ENCODE data around the gene B4GALNT2. TPM values are rescaled to one million over a fixed set of nuclear protein-coding genes. Genes with fewer than 3 reads are reported as not detected.
"Not testable (repeated sequence)": the region's sequence is repeated elsewhere in the genome, so short reads cannot be mapped to it uniquely, and the experiment has no call there.

B4GALNT2 gene
- total RNA-seq, 4 donors from 2014 or later: 0.68 to 2.6 (median 2.1) TPM

- Histone ChIP-seq H3K27me3 (peaks cover 54% of the 10 kb centered on the region), H3K4me1 (no peaks in the 10 kb centered on the region), H3K4me3 (no peak overlapping the region), H3K27ac (no peak overlapping the region), H3K36me3 (no peaks in the 10 kb centered on the region), H3K9me3 (no peaks in the 10 kb centered on the region)
- TF ChIP-seq POLR2AphosphoS5 (IDR thresholded peaks at IDR 0.05): no peak
- TF ChIP-seq POLR2A (IDR thresholded peaks at IDR 0.05): no peak
- TF ChIP-seq CTCF (IDR thresholded peaks at IDR 0.05): no peak
- TF ChIP-seq EP300 (IDR thresholded peaks at IDR 0.05): no peak
- no peak for DNase-seq (ENCODE audit: low spot score in 2 of 2)
- 62% methylated on average over 9 of the region's 9 CpGs for WGBS
Measured at GRCh38 chr17:49168706-49169105, 36.1 kb downstream of the B4GALNT2 start.

GRCh38 chr17:49170216-49170615 lies 37.6 kb downstream of the B4GALNT2 start:
- Histone ChIP-seq H3K27me3 (peaks cover 50% of the 10 kb centered on the region), H3K9me3 (no peaks in the 10 kb centered on the region)
- WGBS: 90% methylated on average over 2 of the region's 2 CpGs

GRCh38 chr17:49170711-49171110 lies 38.1 kb downstream of the B4GALNT2 start:
- not testable (repeated sequence) for H3K9me3 ChIP-seq; H3K27ac ChIP-seq; H3K36me3 ChIP-seq; DNase-seq (ENCODE audit: low spot score in 2 of 2); H3K4me3 ChIP-seq; H3K4me1 ChIP-seq
- 87% methylated on average over 3 of the region's 3 CpGs for WGBS
- H3K27me3 ChIP-seq: peaks cover 49% of the 10 kb centered on the region

More at GRCh38 chr17:49170216-49170615, 37.6 kb downstream of the B4GALNT2 start:
- H3K27ac ChIP-seq: no peak overlapping the region
- H3K36me3 ChIP-seq: no peaks in the 10 kb centered on the region
- TF ChIP-seq EP300 (IDR thresholded peaks at IDR 0.05): no peak
- TF ChIP-seq POLR2A (IDR thresholded peaks at IDR 0.05): no peak
- no peak for TF ChIP-seq POLR2AphosphoS5 (IDR thresholded peaks at IDR 0.05)
- no peak for TF ChIP-seq CTCF (IDR thresholded peaks at IDR 0.05)
- DNase-seq (ENCODE audit: low spot score in 2 of 2): no peak
- H3K4me1 ChIP-seq: no peaks in the 10 kb centered on the region
- H3K4me3 ChIP-seq: no peak overlapping the region

- not testable (repeated sequence) for H3K27ac ChIP-seq
Measured at GRCh38 chr17:49175978-49176377, 43.4 kb downstream of the B4GALNT2 start.

GRCh38 chr17:49180303-49180702 lies 47.7 kb downstream of the B4GALNT2 start:
- H3K4me1 ChIP-seq: no peaks in the 10 kb centered on the region
- peak; percentile 30 to 69 for TF ChIP-seq CTCF (IDR thresholded peaks at IDR 0.05)
- TF ChIP-seq EP300 (IDR thresholded peaks at IDR 0.05): no peak
- H3K36me3 ChIP-seq: no peaks in the 10 kb centered on the region
- H3K27me3 ChIP-seq: peaks cover 8% of the 10 kb centered on the region
- 15% methylated on average over 5 of the region's 5 CpGs for WGBS
- peaks cover 16% of the 10 kb centered on the region for H3K9me3 ChIP-seq
- H3K27ac ChIP-seq: no peak overlapping the region
- DNase-seq (ENCODE audit: low spot score in 2 of 2): peak; percentile 74 to 84
- no peak overlapping the region for H3K4me3 ChIP-seq

More at GRCh38 chr17:49175978-49176377, 43.4 kb downstream of the B4GALNT2 start:
- H3K4me3 ChIP-seq; H3K36me3 ChIP-seq; H3K27me3 ChIP-seq; DNase-seq (ENCODE audit: low spot score in 2 of 2); H3K4me1 ChIP-seq: not testable (repeated sequence)
- WGBS: 92% methylated on average over 11 of the region's 11 CpGs
- H3K9me3 ChIP-seq: peaks cover 11% of the 10 kb centered on the region

- Histone ChIP-seq H3K36me3 (no peaks in the 10 kb centered on the region), H3K27me3 (peaks cover 8% of the 10 kb centered on the region), H3K9me3 (peaks cover 13% of the 10 kb centered on the region), H3K4me3 (no peak overlapping the region), H3K4me1 (no peaks in the 10 kb centered on the region), H3K27ac (no peak overlapping the region)
- TF ChIP-seq EP300 (IDR thresholded peaks at IDR 0.05): no peak
- TF ChIP-seq POLR2A (IDR thresholded peaks at IDR 0.05): no peak
- TF ChIP-seq CTCF (IDR thresholded peaks at IDR 0.05): no peak
- TF ChIP-seq POLR2AphosphoS5 (IDR thresholded peaks at IDR 0.05): no peak
- no peak for DNase-seq (ENCODE audit: low spot score in 2 of 2)
- 82% methylated on average over 6 of the region's 6 CpGs for WGBS
Measured at GRCh38 chr17:49180998-49181635, 48.5 kb downstream of the B4GALNT2 start.
